ENCODE results near the gene WDR7. TPM values are rescaled to one million over a fixed set of nuclear protein-coding genes. Genes with fewer than 3 reads are reported as not detected.

Gene WDR7
- total RNA-seq, 1 experiment from 2014 or later: 11.5 TPM

DNA sequence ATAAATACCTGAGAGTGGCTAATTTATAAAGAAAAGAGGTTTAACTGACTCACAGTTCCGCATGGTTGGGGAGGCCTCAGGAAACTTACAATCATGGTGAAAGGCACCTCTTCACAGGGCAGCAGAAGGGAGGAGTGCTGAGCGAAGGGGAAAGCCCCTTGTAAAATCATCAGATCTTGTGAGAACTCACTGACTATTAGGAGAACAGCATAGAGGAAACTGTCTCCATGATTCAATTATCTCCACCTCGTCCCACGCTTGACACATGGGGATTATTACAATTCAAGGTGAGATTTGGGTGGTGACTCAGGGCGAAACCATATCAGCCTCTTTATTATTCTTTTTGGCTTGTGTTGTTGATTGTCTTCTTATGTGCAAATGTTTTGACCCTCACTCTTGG lies 76.2 kb downstream of the WDR7 start:
- Histone ChIP-seq H4K20me1 (ENCODE audit: insufficient read depth) (no peaks in the 10 kb centered on the region), H3K4me1 (ENCODE audit: control insufficient read depth in 1 of 2, insufficient read depth in 2 of 2, low read length in 2 of 2) (no peaks in the 10 kb centered on the region), H3K9me3 (ENCODE audit: control insufficient read depth in 1 of 2, insufficient read depth in 1 of 2, low read depth in 1 of 2, low read length in 2 of 2) (no peaks in the 10 kb centered on the region), H2AFZ (ENCODE audit: low read depth, low read length, poor library complexity, severe bottlenecking) (no peak overlapping the region), H3K9me2 (ENCODE audit: insufficient read depth) (no peaks in the 10 kb centered on the region), H3K79me2 (ENCODE audit: insufficient read depth, low read length) (no peaks in the 10 kb centered on the region), H3K36me3 (ENCODE audit: control insufficient read depth in 1 of 2, insufficient read depth in 2 of 2, low read length in 2 of 2) (no peaks in the 10 kb centered on the region; a peak in 1 of 4 replicates), H3K9ac (ENCODE audit: low read length) (no peak overlapping the region), H3K4me3 (replicated peaks in 1 of 2; ENCODE audit: low read depth in 1 of 2, low read length in 2 of 2) (no peak overlapping the region), H3K27me3 (ENCODE audit: insufficient read depth, low read length) (no peaks in the 10 kb centered on the region), H3K4me2 (ENCODE audit: low read length) (no peak overlapping the region), H3K27ac (ENCODE audit: low read depth, low read length) (no peak overlapping the region)
- no TSS peak for BruUV-seq (replicated peaks)
- POLR2A ChIA-PET: no interaction called here
- ATAC-seq: no peak
- RAD21 ChIA-PET (ENCODE audit: low non-redundant PET in 1 of 2, low total read pairs in 2 of 2, uncharacterized antibody in 2 of 2, unreplicated experiment in 2 of 2): no interaction called here
- CTCF ChIA-PET: no interaction called here
- TF ChIP-seq ELF1 (IDR thresholded peaks at IDR 0.05; ENCODE audit: borderline replicate concordance, low read depth): no peak
- TF ChIP-seq, protein P1, sequence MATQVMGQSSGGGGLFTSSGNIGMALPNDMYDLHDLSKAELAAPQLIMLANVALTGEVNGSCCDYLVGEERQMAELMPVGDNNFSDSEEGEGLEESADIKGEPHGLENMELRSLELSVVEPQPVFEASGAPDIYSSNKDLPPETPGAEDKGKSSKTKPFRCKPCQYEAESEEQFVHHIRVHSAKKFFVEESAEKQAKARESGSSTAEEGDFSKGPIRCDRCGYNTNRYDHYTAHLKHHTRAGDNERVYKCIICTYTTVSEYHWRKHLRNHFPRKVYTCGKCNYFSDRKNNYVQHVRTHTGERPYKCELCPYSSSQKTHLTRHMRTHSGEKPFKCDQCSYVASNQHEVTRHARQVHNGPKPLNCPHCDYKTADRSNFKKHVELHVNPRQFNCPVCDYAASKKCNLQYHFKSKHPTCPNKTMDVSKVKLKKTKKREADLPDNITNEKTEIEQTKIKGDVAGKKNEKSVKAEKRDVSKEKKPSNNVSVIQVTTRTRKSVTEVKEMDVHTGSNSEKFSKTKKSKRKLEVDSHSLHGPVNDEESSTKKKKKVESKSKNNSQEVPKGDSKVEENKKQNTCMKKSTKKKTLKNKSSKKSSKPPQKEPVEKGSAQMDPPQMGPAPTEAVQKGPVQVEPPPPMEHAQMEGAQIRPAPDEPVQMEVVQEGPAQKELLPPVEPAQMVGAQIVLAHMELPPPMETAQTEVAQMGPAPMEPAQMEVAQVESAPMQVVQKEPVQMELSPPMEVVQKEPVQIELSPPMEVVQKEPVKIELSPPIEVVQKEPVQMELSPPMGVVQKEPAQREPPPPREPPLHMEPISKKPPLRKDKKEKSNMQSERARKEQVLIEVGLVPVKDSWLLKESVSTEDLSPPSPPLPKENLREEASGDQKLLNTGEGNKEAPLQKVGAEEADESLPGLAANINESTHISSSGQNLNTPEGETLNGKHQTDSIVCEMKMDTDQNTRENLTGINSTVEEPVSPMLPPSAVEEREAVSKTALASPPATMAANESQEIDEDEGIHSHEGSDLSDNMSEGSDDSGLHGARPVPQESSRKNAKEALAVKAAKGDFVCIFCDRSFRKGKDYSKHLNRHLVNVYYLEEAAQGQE (IDR thresholded peaks at IDR 0.05; ENCODE audit: low read depth): no peak
- TF ChIP-seq YY1 (IDR thresholded peaks at IDR 0.05; ENCODE audit: extremely low read depth, insufficient replicate concordance, low read depth, low read length): no peak
- TF ChIP-seq ZBTB33 (IDR thresholded peaks at IDR 0.05; ENCODE audit: extremely low read depth, insufficient replicate concordance, low read length): no peak
- TF ChIP-seq, protein P2, sequence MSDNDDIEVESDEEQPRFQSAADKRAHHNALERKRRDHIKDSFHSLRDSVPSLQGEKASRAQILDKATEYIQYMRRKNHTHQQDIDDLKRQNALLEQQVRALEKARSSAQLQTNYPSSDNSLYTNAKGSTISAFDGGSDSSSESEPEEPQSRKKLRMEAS (IDR thresholded peaks at IDR 0.05): no peak
- TF ChIP-seq FOSL1 (IDR thresholded peaks at IDR 0.05; ENCODE audit: low read depth): no peak
- no peak for TF ChIP-seq POLR2A (IDR thresholded peaks at IDR 0.05; ENCODE audit: borderline replicate concordance, extremely low read depth, insufficient read depth, insufficient read length)
- TF ChIP-seq JUND (IDR thresholded peaks at IDR 0.05): no peak
- no peak for TF ChIP-seq SIN3A (IDR thresholded peaks at IDR 0.05; ENCODE audit: low read depth)
- intact Hi-C loops (cut with micrococcal nuclease): no loop called here
- no peak for DNase-seq (ENCODE audit: low read depth, low spot score)
